Small intestine (tissue), 7 donors: ENCODE measurements around the gene RIMS1. TPM values are rescaled to one million over a fixed set of nuclear protein-coding genes. Genes with fewer than 3 reads are reported as not detected.

Experiments
- DNase-seq, 2 donors: peaks; one replicate each; pipeline versions ENCODE4 v3.0.0 to v3.0.0-alpha.2; 2013
- FAIRE-seq: peaks from 2 replicates; lab custom pipeline; 2012; peaks lifted over from hg19 to GRCh38; lab: Jason Lieb, UNC
- H3K27ac ChIP-seq, 3 donors: one replicate each; pipeline ENCODE4 v1.5.1; 2013; ENCODE audit warnings: low read length in 2 of 3, mild to moderate bottlenecking in 2 of 3, control low read depth in 1 of 3, inconsistent platforms in 1 of 3, low read depth in 1 of 3, moderate library complexity in 1 of 3
- H3K27me3 ChIP-seq, 3 donors: one replicate each; pipeline ENCODE4 v1.6.1; 2013; ENCODE audit warnings: low read length in 3 of 3, inconsistent platforms in 1 of 3; ENCODE audit not compliant: control insufficient read depth in 3 of 3, insufficient read depth in 3 of 3
- H3K36me3 ChIP-seq, 3 donors: one replicate each; pipeline ENCODE4 v1.6.1; 2013; ENCODE audit warnings: low read length in 3 of 3, inconsistent platforms in 1 of 3, low read depth in 1 of 3, mild to moderate bottlenecking in 1 of 3, moderate library complexity in 1 of 3; ENCODE audit not compliant: control insufficient read depth in 3 of 3, insufficient read depth in 2 of 3
- H3K4me1 ChIP-seq, 3 donors: one replicate each; pipeline ENCODE4 v1.6.1; 2013; ENCODE audit warnings: low read length in 2 of 3, inconsistent platforms in 1 of 3, low read depth in 1 of 3, mild to moderate bottlenecking in 1 of 3, moderate library complexity in 1 of 3; ENCODE audit not compliant: control insufficient read depth in 3 of 3, insufficient read depth in 2 of 3
- H3K4me3 ChIP-seq, 3 donors: one replicate each; pipeline ENCODE4 v1.5.1; 2013; ENCODE audit warnings: low read length in 3 of 3, control low read depth in 1 of 3, inconsistent platforms in 1 of 3, low read depth in 1 of 3, mild to moderate bottlenecking in 1 of 3, moderate library complexity in 1 of 3
- H3K9me3 ChIP-seq, 2 donors: one replicate each; pipeline ENCODE4 v1.6.1; 2013; ENCODE audit warnings: low read depth in 1 of 2, low read length in 1 of 2; ENCODE audit not compliant: control insufficient read depth in 2 of 2, insufficient read depth in 1 of 2
- WGBS, 3 donors: extraction: QIAGEN DNeasy Blood & Tissue Kit; methylation state at CpG; one replicate each; pipeline ENCODE4 v1.1.7; 2013; 5-methylcytosine and 5-hydroxymethylcytosine counted together
- polyA plus RNA-seq, 4 donors: library from polyadenylated mRNA; stranded (reverse) in 3 of 4; unstranded in 1 of 4; fragments of 200-250 nt in 3 of 4; fragments of 120-200 nt in 1 of 4; gene quantifications; one replicate each; pipeline versions ENCODE4 v1.2.1 to v1.2.3, GENCODE V29; 2013
- donor health status: healthy with polysubstance abuse.
- donor health status: control.
- donor health status: control.
- donor health status: Bipolar disorder and iron deficiency.
- donor health status: healthy.

Gene RIMS1
- polyA plus RNA-seq, 4 donors: 0.27 to 1.4 (median 0.52) TPM; not detected in 1

GRCh38 chr6:71929047-71929446 is 42.7 kb downstream of the RIMS1 start:
- no peaks in the 10 kb centered on the region for H3K4me1 ChIP-seq
- 44 to 63% (median 53%) methylated on average over 1 of the region's 1 CpG for WGBS, 3 donors
- no peak for FAIRE-seq
- H3K9me3 ChIP-seq: no peaks in the 10 kb centered on the region
- DNase-seq: no peak
- H3K27ac ChIP-seq: no peak overlapping the region
- H3K27me3 ChIP-seq: no peaks in the 10 kb centered on the region
- H3K36me3 ChIP-seq: no peaks in the 10 kb centered on the region
- no peak overlapping the region for H3K4me3 ChIP-seq

DNA sequence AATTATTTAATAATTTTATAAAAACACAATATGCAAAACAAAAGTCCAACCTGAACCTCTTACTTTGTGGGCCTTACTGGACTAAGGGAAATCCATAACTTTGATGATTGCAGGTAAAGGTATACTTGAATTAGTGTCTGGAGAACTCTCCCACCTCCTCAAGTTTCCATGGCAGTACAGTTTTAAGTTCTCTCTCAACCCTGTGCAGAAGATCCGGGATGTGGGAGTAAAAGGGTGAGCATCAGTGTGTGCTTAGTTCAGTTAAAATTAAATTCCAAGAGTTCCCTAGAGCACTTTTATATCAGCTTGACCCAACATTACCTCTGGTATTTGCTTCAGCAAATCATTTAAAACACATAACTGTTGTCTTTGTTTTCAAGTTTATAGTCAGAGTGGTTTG is 47.5 kb downstream of the RIMS1 start:
- no peaks in the 10 kb centered on the region for H3K27me3 ChIP-seq
- FAIRE-seq (no peak), DNase-seq (no peak)
- H3K4me3 ChIP-seq: no peak overlapping the region
- H3K36me3 ChIP-seq: no peaks in the 10 kb centered on the region
- no peak overlapping the region for H3K27ac ChIP-seq
- WGBS, 3 donors: 75 to 91% (median 80%) methylated on average over 1 of the region's 1 CpG
- H3K4me1 ChIP-seq: no peaks in the 10 kb centered on the region
- H3K9me3 ChIP-seq: peaks cover 0 to 9% of the 10 kb centered on the region in 2 donors

DNA sequence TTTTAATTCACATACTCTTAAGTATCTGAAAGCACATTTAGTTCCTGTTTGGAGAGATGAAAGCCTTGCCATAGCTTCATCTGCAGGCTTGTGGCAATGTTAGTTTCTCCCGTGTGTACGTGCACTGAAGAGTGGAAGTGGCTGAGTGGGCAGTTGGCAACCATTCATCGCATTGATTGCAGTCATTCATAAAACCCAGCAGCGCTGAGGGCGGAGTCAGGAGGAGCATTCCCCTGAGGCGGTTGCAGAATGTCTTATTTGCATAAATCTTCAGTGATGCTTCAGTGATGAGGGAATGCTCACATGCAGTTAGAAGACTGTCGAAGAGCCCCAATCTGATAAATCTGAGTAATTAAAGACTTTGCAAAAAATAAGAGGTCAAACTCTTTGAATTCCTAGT is 79.1 kb downstream of the RIMS1 start:
- H3K27me3 ChIP-seq: no peaks in the 10 kb centered on the region
- H3K27ac ChIP-seq: no peak overlapping the region
- DNase-seq (no peak), FAIRE-seq (no peak)
- H3K4me3 ChIP-seq: no peak overlapping the region
- no peaks in the 10 kb centered on the region for H3K36me3 ChIP-seq
- H3K4me1 ChIP-seq: no peaks in the 10 kb centered on the region
- WGBS, 3 donors: 67 to 76% (median 74%) methylated on average over 7 of the region's 7 CpGs
- H3K9me3 ChIP-seq: no peaks in the 10 kb centered on the region

- Histone ChIP-seq H3K4me3 (no peak overlapping the region), H3K9me3 (no peaks in the 10 kb centered on the region), H3K36me3 (no peaks in the 10 kb centered on the region), H3K27me3 (no peaks in the 10 kb centered on the region), H3K27ac (no peak overlapping the region), H3K4me1 (no peaks in the 10 kb centered on the region)
- no peak for FAIRE-seq
- WGBS, 3 donors: 80 to 87% (median 81%) methylated on average over 5 of the region's 5 CpGs
- no peak for DNase-seq
Observed at GRCh38 chr6:71967436-71967835, 81.1 kb downstream of the RIMS1 start.

GRCh38 chr6:71977884-71978283 is 91.5 kb downstream of the RIMS1 start:
- no peak overlapping the region for H3K27ac ChIP-seq
- no peak overlapping the region for H3K4me3 ChIP-seq
- no peaks in the 10 kb centered on the region for H3K27me3 ChIP-seq
- WGBS, 3 donors: 72 to 82% (median 78%) methylated on average over 4 of the region's 4 CpGs
- FAIRE-seq: no peak
- no peaks in the 10 kb centered on the region for H3K4me1 ChIP-seq
- no peaks in the 10 kb centered on the region for H3K36me3 ChIP-seq
- H3K9me3 ChIP-seq: no peaks in the 10 kb centered on the region
- DNase-seq: peak in 1 of 2 donors; percentile 1

- Histone ChIP-seq H3K36me3 (no peaks in the 10 kb centered on the region), H3K27ac (no peak overlapping the region), H3K27me3 (no peaks in the 10 kb centered on the region), H3K4me1 (no peaks in the 10 kb centered on the region), H3K9me3 (no peaks in the 10 kb centered on the region), H3K4me3 (no peak overlapping the region)
- 81 to 86% (median 82%) methylated on average over 2 of the region's 2 CpGs for WGBS, 3 donors
- DNase-seq (no peak), FAIRE-seq (no peak)
Observed at GRCh38 chr6:71979911-71980310, 93.6 kb downstream of the RIMS1 start.

DNA sequence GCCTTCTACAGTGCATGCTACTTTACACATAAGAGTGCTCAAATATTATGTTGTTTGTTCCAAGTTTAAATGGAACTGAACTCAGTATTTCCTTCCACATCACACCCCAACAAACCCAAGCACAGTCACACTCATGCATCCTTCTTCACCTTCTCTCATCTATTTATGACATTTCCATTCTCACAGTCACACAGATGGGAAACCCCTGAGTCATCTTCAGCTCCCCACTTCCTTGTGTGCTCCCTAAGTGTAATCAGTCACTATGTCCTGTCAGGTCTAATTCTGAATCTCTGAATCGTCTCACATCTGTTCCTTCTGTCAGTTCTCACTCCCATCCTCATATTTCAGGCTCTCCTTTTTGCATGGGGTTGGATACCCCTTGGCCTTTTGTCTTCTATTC is 96.0 kb downstream of the RIMS1 start:
- 21 to 61% (median 43%) methylated on average over 1 of the region's 1 CpG for WGBS, 3 donors
- H3K27ac ChIP-seq: no peak overlapping the region
- no peak for FAIRE-seq
- H3K36me3 ChIP-seq: no peaks in the 10 kb centered on the region
- H3K9me3 ChIP-seq: no peaks in the 10 kb centered on the region
- no peaks in the 10 kb centered on the region for H3K27me3 ChIP-seq
- H3K4me3 ChIP-seq: no peak overlapping the region
- no peak for DNase-seq
- H3K4me1 ChIP-seq: no peaks in the 10 kb centered on the region

DNA sequence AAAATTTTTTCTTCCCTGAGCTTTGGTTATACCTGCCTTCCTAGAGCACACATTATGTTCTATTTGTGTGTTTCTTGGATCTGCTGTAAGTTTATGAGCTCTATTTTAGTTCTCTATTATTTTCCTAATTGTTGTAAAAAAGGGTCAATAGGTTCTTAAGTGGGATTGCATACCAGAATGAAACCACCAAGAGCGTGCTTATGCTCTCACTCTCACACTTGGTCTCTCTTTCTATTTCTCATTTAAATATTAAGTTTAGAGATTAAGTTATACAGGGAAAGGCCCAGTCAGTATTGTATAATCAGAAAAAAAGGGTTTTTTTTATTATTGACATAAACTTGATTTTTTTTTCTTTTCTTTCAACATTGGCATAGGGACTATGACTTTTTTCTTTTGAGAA is 96.8 kb downstream of the RIMS1 start:
- no peaks in the 10 kb centered on the region for H3K27me3 ChIP-seq
- H3K27ac ChIP-seq: no peak overlapping the region
- 66 to 79% (median 76%) methylated on average over 1 of the region's 1 CpG for WGBS, 3 donors
- no peaks in the 10 kb centered on the region for H3K9me3 ChIP-seq
- no peak for DNase-seq
- no peaks in the 10 kb centered on the region for H3K36me3 ChIP-seq
- no peaks in the 10 kb centered on the region for H3K4me1 ChIP-seq
- FAIRE-seq: no peak
- no peak overlapping the region for H3K4me3 ChIP-seq

DNA sequence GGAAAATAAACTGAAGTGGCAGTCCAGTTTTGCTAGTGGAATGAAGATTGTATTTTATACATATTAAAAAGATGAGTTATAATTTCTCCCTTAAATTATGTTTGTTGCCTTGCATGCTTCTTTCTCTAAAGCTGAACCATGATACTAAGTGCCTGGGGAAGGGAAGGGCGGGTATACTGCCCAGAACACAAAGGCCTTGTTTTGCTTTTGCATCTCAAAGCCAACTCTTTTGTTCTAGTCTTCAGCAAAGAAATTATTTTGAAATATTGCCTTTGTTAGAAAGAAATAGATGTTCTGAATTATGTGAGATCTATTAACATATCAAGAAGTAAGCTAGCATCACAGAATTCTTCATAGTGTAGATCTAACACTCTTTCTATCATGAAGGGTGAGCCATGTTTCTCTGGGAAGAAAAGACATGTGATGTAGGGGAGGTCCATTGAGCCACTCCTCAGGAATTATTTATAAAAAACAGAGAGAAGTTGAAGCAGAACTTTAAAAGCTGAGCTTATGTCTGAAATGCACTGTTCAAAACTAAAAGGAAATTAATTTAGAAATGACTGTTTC is 108.4 kb downstream of the RIMS1 start:
- no peak overlapping the region for H3K27ac ChIP-seq
- no peak overlapping the region for H3K4me3 ChIP-seq
- H3K9me3 ChIP-seq: no peaks in the 10 kb centered on the region
- DNase-seq: no peak
- H3K4me1 ChIP-seq: no peaks in the 10 kb centered on the region
- no peaks in the 10 kb centered on the region for H3K36me3 ChIP-seq
- no peak for FAIRE-seq
- H3K27me3 ChIP-seq: no peaks in the 10 kb centered on the region
- WGBS, 3 donors: 76 to 78% (median 78%) methylated on average over 1 of the region's 1 CpG
